HG02759 (cell line): ENCODE measurements around the gene INPP5A.
"Not testable (repeated sequence)": the region's sequence is repeated elsewhere in the genome, so short reads cannot be mapped to it uniquely, and the experiment has no call there.

Experiments
- ATAC-seq: cut with Tn5 transposase; IDR thresholded peaks from one replicate; pipeline ENCODE4 v1.9.1; 2021; ENCODE audit warnings: mild to moderate bottlenecking, moderate library complexity; ENCODE audit not compliant: unreplicated experiment

The INPP5A gene

DNA sequence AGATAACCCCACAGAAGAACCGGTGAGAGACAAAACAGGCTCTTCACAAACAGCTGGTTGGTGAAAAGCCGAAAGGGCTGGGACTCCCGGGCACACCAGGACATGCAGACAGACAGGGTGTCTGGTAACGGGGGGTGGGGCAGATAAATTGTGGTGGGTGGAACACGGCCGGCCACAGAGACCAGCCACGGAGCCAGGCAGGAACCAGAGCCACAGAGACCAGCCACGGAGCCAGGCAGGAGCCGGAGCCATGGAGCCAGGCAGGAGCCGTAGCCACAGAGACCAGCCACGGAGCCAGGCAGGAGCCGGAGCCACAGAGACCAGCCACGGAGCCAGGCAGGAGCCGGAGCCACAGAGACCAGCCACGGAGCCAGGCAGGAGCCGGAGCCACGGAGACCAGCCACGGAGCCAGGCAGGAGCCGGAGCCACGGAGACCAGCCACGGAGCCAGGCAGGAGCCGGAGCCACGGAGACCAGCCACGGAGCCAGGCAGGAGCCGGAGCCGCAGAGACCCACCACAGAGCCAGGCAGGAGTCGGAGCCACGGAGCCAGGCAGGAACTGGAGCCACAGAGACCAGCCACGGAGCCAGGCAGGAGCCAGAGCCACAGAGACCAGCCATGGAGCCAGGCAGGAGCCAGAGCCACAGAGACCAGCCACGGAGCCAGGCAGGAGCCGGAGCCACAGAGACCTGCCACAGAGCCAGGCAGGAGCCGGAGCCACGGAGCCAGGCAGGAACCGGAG lies 288.4 kb downstream of the INPP5A start:
- ATAC-seq, result not testable (repeated sequence)

DNA sequence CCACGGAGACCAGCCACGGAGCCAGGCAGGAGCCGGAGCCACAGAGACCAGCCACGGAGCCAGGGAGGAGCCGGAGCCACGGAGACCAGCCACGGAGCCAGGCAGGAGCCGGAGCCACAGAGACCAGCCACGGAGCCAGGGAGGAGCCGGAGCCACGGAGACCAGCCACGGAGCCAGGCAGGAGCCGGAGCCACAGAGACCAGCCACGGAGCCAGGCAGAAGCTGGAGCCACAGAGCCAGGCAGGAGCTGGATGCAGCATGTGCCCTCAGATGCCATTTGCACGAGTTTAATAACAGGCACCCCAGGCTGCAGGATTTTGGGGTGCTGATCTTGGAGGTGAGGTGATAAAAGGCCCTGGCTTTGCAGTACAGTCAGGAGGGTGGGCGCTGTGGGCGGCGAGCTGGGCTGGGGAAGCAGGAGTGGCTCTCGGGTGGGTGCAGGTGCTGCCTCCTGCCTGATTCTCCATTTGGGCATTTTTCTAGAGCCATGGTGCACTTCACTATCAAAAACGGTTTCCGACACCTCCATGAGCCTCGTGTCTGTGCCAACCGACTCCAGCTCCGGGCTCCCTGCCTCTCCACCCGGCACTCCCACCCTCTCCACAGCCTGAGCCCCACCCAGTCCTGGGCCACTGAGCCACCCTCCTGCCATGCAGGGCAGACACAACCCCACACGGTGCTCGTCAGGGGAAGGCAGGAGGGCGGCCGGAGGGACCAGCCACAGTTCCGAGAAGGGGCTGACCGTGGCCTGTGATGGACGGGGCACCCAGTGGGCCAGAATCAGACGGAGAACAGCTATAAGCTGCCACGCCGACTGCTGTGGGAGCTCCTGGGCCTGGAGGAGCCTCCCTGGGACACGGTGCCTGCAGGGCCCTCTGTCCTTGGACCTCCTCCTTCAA lies 289.2 kb downstream of the INPP5A start:
- no peak for ATAC-seq

DNA sequence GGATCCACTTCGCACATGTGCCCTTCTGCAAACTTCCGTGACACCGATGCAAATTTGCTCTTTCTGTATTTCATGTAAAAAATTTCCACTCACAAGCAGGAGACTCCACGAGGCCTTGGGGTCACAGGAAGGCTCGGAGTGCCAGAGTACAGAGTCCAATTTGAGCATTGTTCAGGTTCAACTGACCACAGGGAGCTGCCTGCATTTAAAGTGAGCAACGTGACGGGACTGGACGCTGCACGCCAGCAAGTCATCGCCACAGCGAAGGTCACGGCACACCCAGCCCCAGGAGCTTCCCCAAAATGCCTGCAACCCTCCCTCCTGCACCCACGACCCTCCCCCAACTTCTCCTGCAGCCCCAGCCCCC lies 289.8 kb downstream of the INPP5A start:
- ATAC-seq, result no peak

DNA sequence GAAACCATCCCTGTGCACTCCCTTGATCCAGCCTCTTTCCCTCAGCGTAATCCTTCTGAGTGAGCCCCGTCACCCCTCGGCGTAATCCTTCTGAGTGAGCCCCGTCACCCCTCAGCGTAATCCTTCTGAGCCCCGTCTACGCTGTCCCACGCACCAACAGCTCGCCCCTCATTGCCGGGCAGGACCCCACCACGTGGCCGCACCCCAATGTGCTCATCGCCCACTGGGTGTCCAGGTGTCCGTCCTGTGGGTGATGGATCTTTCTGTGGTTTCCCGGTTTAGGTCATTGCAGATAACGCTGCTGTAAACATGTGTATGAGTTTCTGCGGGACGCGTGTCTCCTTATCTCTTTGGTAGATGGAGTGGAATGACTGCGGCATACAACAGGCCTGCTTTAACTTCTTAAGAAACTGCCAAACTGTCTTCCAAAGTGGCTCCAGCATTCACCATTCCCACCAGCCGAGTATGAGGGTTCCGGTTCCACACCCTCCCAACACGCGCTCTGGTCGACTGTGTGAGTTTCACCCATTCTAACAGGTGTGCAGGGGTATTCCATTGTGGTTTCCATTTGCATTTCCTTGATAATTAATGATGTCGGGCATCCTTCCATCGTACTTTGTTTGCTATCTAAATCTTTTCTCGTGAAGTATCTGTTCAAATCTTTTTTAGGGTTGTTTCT lies 290.4 kb downstream of the INPP5A start:
- no peak for ATAC-seq

DNA sequence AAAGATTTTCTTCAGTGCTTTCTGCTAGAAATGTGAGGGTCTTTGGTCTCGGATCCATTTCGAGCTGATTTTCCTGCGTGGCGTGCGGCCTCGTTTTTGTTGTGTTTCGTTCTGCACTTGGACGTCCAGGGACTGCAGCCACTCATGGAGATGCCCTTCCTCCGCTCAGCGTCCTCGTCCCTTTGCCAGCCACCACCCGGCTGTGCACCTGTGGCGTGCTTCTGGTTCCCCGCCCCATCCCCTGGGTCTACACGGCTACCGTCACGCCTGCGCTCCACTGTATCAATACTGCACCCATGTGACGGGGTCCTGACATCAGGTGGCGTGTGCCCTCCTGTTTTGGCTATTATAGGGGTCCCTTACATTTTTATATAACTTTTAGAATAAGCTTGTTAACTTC lies 291.1 kb downstream of the INPP5A start:
- ATAC-seq, result no peak

DNA sequence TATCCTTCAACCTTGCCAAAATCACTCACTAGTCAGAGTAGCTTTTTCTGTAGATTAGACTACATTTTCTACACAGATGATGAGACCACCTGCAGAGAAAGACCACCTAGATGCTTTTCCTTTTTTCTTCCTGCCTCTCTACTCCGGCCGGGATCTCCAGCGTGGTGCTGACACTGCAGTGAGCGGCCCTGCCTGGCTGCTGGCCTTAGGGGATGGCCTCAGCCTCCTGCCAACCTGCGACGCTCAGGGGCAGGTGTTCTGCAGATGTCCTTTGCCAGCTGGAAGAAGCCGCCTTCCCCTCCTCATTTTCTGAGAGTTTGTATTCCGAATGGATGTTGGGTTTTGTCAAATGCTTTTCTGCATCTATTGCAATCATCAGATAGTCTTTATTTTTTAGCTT lies 291.8 kb downstream of the INPP5A start:
- no peak for ATAC-seq

DNA sequence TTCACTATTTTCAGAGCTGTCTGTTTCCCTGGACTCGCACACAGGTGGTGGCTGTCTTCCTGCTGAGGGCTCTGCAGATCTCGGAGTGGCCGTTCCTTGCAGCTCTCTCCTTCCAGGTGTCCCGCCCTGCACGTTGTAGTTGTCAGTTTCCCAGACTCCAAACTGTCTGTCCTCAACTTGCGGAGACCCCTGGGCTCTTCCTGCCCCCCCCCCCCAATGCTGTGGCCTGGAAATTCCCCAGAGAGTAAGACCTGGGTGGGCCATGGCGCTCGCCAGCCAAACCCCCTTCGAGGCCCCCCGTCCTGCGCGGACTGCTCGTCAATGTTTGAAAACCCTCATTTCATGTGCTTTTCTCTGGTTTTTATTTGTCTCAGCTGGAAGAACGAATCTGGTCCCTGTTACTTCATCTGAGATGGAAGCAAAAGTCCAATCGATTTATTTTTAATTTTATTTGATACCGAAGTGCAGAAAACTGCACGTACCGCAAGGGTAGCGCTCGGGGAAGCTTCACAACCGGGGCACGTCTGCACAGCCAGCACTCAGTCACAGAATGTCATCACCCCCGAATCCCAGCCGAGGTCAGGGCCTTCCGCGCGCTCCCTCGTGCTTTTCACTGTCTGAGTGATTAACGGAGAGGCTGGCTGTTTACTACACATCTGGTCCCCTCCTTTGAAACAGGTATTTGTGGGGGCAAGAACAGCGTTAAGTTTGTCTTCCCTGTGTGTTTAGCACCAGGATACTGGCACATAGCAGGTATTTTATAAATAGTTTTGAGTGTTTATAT lies 294.8 kb downstream of the INPP5A start:
- ATAC-seq, result no peak
